Fibroblast of pulmonary artery (primary cell): ENCODE data around the gene NRP1.
A peak's percentile ranks its signal among the peaks of the same experiment; 100 is the strongest.

Source experiments
- DNase-seq: peaks from one replicate; pipeline ENCODE4 v3.0.0-alpha.2; 2010; ENCODE audit warnings: low read depth
- H3K4me3 ChIP-seq: replicated peaks from 2 replicates; pipeline ENCODE4 v1.5.1; 2011; ENCODE audit warnings: low read depth, mild to moderate bottlenecking, control low read depth, low read length, moderate library complexity
- TF ChIP-seq, protein P1 (sequence below): IDR thresholded peaks from 2 replicates; pipeline ENCODE4 v1.5.1; 2011; ENCODE audit warnings: mild to moderate bottlenecking, control low read depth, low read length, inconsistent platforms; ENCODE audit errors: missing control alignments

NRP1 gene

DNA sequence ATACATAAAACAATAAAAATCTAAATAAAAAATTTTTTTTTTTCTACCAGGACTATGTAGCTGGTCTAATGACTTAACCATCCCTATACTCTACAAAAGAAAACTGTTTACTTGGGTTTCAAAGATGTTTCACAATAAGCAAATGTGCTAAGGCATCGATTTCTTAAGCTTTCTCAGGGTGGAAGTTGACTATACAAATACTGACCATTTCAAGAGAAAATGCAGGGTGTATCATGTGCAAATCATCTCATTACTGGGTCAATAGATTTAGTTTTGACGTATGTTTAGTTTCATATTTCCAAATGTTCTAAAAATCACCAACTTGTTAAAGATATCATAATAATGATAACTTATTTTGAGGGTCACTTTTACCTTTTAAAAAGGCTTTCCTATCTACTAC is 7.5 kb downstream of the NRP1 start:
- no peak overlapping the region for H3K4me3 ChIP-seq
- TF ChIP-seq, protein P1, sequence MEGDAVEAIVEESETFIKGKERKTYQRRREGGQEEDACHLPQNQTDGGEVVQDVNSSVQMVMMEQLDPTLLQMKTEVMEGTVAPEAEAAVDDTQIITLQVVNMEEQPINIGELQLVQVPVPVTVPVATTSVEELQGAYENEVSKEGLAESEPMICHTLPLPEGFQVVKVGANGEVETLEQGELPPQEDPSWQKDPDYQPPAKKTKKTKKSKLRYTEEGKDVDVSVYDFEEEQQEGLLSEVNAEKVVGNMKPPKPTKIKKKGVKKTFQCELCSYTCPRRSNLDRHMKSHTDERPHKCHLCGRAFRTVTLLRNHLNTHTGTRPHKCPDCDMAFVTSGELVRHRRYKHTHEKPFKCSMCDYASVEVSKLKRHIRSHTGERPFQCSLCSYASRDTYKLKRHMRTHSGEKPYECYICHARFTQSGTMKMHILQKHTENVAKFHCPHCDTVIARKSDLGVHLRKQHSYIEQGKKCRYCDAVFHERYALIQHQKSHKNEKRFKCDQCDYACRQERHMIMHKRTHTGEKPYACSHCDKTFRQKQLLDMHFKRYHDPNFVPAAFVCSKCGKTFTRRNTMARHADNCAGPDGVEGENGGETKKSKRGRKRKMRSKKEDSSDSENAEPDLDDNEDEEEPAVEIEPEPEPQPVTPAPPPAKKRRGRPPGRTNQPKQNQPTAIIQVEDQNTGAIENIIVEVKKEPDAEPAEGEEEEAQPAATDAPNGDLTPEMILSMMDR = no peak
- no peak for DNase-seq

DNA sequence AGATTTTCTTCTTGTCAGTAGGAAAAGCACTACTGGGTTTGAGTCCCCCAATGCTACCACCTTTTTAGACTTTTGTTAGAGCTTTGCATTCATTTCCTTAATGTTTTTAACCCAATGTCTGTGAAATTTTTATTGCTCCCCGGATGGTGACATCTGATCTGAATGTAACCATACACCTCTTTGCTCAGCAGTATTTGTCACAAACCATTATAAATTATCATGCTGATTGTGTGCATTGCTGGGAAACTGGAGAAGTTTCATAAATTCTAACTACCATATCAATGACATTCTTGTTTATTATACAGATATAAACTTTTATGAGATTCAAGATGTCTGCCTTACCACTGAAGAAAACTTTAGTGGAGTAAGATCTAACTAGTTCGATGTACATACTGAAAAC is 8.5 kb downstream of the NRP1 start:
- no peak for DNase-seq
- H3K4me3 ChIP-seq = no peak overlapping the region
- TF ChIP-seq, protein P1 = no peak

DNA sequence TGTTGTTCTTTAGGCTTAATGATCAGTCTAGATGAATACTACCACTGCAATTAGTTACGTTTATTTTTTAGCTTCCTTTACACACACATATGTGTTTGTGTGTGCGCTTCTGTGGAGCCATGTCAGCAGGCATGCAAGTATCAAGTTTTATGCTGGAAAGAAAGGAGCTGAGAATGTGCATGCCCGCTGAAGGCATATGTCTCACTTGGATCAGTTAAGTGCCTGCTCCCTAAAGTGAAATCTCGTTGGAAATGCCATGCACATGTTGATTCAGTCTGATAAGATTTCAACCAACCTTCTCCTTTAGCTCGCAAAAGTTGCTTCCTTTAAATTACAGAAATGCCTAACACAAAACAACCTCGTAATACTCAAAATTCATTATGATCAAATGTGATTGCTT is 10.7 kb downstream of the NRP1 start:
- TF ChIP-seq, protein P1 = no peak
- DNase-seq = no peak
- H3K4me3 ChIP-seq = no peak overlapping the region

- TF ChIP-seq, protein P1 = no peak
- H3K4me3 ChIP-seq = no peak overlapping the region
- DNase-seq = no peak
These were observed 13.0 kb downstream of the NRP1 start for GRCh38 chr10:33321516-33321915.

- no peak overlapping the region for H3K4me3 ChIP-seq
- DNase-seq = no peak
- TF ChIP-seq, protein P1 = no peak
These were observed 14.2 kb downstream of the NRP1 start for GRCh38 chr10:33320288-33320687.

DNA sequence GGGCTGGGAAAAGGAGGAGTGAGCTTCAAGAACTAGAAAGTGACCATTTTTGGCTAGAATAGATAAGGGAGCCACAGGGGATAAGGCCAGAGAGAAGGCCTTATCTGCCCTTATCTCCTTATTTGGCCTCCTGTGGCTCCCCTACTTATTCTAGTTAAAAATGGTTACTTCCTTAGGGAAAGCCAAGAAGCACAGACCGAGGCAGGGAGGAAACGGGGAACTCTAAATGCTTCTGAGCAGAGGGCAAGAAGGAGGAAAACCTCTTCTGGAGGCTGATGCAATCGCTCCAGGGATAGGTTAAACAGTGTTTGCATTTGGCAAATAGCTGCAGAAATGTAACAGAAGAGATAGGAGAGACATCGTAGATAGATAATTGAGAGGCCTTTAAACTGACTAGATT is 18.6 kb downstream of the NRP1 start:
- TF ChIP-seq, protein P1 = no peak
- no peak overlapping the region for H3K4me3 ChIP-seq
- peak; percentile 63 for DNase-seq

- TF ChIP-seq, protein P1 = no peak
- no peak overlapping the region for H3K4me3 ChIP-seq
- peak; percentile 66 for DNase-seq
These were observed 19.5 kb downstream of the NRP1 start for GRCh38 chr10:33314811-33315561.
